SU-DHL-6 (cell line): ENCODE measurements around the gene GPR176.

Experiments
- EZH2phosphoT487 ChIP-seq: fragments of 200-600 bp; sonication (generic), shearing (Covaris generic); conservative IDR thresholded peaks from 2 replicates; pipeline ENCODE4 v1.6.1; 2018; ENCODE audit warnings: mild to moderate bottlenecking, antibody characterized with exemption, low read length, moderate library complexity, mixed read lengths
- TF ChIP-seq, protein P1 (sequence below): fragments of 200-600 bp; sonication (generic); IDR thresholded peaks from one replicate; pipeline ENCODE4 v1.5.1; 2017; ENCODE audit warnings: antibody characterized with exemption, mild to moderate bottlenecking, low read length, moderate library complexity; ENCODE audit not compliant: insufficient read depth, poor library complexity, severe bottlenecking

DNA sequence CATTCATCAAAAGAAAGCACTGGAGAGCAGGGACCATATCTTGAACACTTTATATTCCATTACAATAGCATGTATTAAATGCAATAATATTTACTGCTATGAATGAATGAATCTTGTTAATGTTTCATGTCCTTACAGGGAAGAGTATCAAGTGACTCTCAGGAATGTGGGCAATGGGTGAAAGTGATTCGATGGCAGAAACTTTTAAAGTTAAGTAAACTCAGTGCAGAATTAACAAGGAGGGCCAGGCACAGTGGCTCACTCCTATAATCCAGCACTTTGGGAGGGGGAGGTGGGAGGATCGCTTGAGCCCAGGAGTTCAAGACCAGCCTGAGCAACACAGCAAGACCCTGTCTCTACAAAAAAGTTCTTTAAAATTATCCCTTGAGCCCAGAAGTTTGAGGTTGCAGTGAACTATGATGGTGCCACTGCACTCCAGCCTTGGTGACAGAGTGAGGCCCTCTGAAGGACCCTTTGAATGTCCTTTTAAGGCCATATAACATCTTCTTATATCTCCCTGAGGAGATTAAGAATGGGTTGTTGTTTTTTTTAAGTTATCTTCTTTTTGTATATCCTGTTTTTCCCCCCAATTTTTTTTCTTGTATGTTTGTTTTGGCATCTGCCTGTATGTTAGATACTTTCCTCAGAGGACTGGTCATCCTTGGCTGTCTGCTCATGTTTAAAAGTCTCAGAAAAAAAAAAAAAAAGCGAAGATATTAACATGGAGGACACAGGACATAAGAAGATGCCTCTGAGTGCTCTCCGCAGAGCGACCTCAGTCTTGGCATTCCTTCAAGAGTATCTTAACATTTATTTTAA, 127.8 kb downstream of the GPR176 start:
- no peak for TF ChIP-seq EZH2phosphoT487
- TF ChIP-seq, protein P1, sequence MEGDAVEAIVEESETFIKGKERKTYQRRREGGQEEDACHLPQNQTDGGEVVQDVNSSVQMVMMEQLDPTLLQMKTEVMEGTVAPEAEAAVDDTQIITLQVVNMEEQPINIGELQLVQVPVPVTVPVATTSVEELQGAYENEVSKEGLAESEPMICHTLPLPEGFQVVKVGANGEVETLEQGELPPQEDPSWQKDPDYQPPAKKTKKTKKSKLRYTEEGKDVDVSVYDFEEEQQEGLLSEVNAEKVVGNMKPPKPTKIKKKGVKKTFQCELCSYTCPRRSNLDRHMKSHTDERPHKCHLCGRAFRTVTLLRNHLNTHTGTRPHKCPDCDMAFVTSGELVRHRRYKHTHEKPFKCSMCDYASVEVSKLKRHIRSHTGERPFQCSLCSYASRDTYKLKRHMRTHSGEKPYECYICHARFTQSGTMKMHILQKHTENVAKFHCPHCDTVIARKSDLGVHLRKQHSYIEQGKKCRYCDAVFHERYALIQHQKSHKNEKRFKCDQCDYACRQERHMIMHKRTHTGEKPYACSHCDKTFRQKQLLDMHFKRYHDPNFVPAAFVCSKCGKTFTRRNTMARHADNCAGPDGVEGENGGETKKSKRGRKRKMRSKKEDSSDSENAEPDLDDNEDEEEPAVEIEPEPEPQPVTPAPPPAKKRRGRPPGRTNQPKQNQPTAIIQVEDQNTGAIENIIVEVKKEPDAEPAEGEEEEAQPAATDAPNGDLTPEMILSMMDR = no peak
